ENCODE data around the gene PRR13. TPM values are rescaled to one million over a fixed set of nuclear protein-coding genes. Genes with fewer than 3 reads are reported as not detected.

PRR13 gene
- 24.2 and 30.9 TPM in 2 replicates for total RNA-seq

GRCh38 chr12:53441040-53441833, at the start of gene PRR13:
PRR13 (plus strand) TSS chr12:53441734; CDS start chr12:53442715, 981 bp downstream.

GRCh38 chr12:53423597-53423996, 17.9 kb upstream of the PRR13 start, which contains the start of gene AMHR2:
AMHR2 (plus strand) TSS chr12:53423855; CDS start chr12:53423935, 80 bp downstream.

GRCh38 chr12:53451661-53452158, 10.2 kb downstream of the PRR13 start, which contains the start of gene PCBP2:
PCBP2 (plus strand) TSS chr12:53452102; CDS start chr12:53454801, 2,699 bp downstream.

Other genes with a start within 250 kb of the PRR13 start
- 0.40 and 0.52 TPM in 2 replicates for gene ITGB7, start 234.5 kb upstream of the PRR13 start, total RNA-seq
- 40.9 and 47.0 TPM in 2 replicates for gene RARG, start 209.5 kb upstream of the PRR13 start, total RNA-seq
- 2.3 and 2.6 TPM in 2 replicates for gene ESPL1, start 173.4 kb upstream of the PRR13 start, total RNA-seq
- gene PFDN5, start 146.2 kb upstream of the PRR13 start, total RNA-seq: 311 and 472 TPM in 2 replicates
- 32.3 and 40.7 TPM in 2 replicates for gene MYG1, start 142.0 kb upstream of the PRR13 start, total RNA-seq
- gene AAAS, start 120.1 kb upstream of the PRR13 start, total RNA-seq: 36.3 and 42.9 TPM in 2 replicates
- not detected in 2 replicates for gene SP7, start 105.4 kb upstream of the PRR13 start, total RNA-seq
- 36.0 and 38.2 TPM in 2 replicates for gene SP1, start 61.6 kb upstream of the PRR13 start, total RNA-seq
- not detected in 2 replicates for gene AMHR2, start 17.9 kb upstream of the PRR13 start, total RNA-seq
- 410 and 411 TPM in 2 replicates for gene PCBP2, start 10.4 kb downstream of the PRR13 start, total RNA-seq
- 34.2 and 44.7 TPM in 2 replicates for gene MAP3K12, start 57.7 kb downstream of the PRR13 start, total RNA-seq
- gene TARBP2, start 59.5 kb downstream of the PRR13 start, total RNA-seq: 32.9 and 33.8 TPM in 2 replicates
- not detected in 2 replicates for gene NPFF, start 65.8 kb downstream of the PRR13 start, total RNA-seq
- gene ATF7, start 184.6 kb downstream of the PRR13 start, total RNA-seq: 11.4 and 13.2 TPM in 2 replicates
- gene ATP5MC2, start 234.3 kb downstream of the PRR13 start, total RNA-seq: 103 and 107 TPM in 2 replicates